GM21390 (cell line): ENCODE measurements around the gene RER1.

Source experiments
- ATAC-seq: cut with Tn5 transposase; IDR thresholded peaks from one replicate; pipeline ENCODE4 v1.9.1; 2021; ENCODE audit not compliant: unreplicated experiment

Gene RER1

DNA sequence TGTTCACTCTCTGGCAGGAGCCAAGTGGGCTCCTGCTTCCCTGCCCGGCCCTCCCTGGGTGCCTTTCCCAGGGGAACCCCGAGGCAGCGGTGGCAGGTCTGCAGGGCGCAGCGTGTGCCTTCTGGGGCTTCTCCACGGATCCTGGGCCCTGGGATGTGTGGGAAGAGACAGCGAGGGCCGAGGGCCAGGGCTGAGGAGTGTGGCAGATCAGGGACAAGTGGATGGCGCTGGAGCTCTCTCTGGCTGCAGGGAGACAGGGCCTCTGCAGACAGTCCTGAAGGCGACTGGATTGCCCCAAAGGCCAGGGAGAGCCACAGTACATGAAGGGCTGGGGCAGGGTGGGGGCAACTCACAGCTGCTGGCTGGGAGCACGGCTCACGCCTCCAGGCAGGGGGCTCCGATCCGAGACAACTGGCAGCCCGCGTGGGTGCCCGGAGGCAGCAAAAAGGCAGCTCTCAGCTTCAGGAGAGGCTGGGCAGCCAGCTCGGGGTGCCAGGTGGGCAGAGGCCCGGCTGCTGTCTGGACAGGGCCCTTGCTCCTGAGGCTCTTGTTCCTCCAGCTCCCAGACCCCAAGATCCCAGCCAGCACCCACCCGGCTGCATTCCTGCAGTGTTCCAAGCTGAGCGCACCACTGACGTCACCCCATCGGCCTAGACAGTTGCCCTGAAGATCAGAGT, 16.3 kb upstream of the RER1 start:
- no peak for ATAC-seq

DNA sequence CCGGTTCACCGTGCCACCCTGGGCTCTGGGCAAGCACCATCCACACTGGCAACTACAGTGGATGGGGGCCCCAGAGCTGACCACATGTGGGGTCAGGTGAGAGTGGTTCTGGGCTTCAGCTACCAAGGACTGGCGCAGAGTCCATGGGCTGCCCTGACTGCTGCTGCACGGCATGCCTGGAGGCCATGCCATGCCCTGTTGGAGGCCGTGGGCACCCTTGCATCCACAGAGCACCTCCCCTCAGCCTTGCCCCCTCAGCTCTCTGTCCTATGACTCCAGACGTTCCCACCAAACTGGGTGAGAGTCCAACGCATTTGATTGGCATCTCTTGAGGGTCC, 15.7 kb upstream of the RER1 start:
- ATAC-seq: no peak

DNA sequence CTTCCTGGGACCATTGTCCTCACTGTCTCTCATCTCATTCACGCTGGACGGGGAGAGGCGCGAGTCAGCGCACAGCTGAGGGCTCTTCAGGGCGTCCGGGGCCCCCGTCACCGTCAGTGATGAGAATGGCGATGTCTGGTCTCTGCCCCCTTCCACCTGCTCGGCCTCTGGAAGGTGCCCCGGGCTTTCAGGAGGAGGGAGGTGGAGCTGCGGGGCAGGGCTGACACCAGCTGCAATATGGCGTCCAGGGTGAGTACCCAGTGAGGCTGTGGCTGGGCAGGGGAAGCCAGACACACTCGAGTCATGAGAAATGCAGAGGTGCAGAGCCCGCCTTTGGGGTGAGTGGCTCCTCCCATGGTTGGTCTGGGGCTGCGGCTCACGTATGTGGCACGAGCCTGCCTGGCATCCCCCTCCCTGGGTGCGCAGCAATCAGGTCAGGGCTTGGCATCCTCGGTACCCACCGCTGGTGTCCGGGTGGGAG, 15.3 kb upstream of the RER1 start:
- no peak for ATAC-seq

DNA sequence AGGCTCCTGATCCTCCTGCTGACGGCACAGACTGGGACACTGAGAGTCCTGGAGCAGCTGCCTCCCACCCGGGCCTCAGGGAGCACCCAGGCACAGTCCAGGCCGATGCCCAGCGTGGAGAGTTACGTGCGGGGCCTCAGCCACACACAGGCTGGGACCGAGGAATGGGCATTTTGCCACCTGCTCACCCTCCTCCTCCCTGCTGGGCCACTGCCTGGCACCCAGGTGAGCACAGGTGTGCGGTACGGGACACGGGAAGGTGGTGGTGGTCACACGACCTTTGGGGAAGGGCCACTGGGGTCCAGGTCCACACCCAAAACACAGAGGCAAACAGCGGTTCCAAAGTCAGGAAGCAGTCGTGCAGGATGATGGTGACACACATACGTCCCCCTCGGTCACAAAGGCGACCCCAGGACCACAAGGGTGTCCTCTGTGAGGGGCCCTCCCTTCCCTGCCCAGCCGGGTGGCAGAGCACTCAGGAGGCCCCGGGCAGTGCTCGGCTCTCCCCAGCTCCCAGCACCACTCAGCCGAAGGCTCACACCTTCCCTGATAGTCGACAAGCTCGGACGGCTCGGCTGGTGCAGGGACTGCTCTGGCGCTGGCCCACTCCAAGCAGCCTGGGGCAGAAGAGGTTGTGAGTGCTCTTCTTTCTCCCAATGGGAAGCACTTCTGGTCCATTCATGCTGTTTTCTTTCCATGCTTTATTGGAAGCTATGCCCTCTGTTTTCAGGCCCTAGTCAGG, 14.5 kb upstream of the RER1 start:
- no peak for ATAC-seq

DNA sequence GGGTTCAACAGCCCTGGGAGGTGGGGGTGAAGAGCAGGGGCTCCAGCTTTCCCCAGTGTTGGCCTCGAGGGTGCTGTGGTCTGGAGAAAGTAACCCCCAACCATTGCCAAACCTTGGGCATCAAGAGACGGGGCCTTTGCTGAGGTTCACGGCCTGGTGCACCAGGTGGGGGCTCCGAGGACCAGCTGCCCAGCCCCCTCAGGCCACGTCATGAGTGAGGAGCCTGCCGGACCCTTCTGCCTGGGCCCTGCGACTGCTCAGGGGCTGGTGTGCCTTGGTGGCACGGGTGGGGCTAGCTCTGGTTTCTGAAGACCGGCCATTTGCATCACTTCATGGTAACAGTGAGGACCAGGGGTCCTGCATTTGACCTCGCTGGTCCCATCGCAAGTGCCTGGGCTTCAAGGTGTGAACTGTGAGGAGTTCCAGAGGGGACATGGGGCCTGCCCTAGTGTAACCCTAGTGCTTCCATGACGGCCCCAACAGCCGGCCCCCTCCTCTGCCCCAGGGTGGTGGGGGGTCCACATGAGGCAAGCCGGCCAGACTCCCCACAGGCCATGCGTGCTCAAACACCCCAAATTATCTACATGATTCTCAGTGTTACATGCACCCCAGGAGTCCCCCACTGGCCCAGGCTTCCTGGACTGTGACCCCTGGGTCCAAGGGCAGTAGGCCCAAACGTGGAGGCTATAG, 13.7 kb upstream of the RER1 start:
- ATAC-seq: no peak

DNA sequence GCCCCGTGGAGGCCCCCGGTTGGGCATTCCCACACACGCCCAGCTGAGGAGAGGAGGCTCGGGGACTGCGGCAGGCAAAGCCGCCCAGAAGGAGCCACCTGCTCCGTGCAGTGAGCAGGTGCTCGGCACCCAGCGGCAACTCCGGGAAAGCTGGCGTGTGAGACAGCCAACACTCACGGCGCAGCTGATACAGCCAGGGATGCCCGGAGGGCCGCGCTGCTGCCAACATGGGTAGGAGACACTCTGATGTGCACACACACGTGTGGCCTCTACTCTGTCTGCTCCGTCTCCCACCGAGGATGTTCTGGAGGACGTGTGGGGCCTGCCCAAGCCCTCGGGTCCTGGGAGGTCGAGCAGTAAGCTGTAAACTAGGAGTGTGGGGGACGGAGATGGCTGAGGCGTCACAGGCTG, 13.2 kb upstream of the RER1 start:
- no peak for ATAC-seq

DNA sequence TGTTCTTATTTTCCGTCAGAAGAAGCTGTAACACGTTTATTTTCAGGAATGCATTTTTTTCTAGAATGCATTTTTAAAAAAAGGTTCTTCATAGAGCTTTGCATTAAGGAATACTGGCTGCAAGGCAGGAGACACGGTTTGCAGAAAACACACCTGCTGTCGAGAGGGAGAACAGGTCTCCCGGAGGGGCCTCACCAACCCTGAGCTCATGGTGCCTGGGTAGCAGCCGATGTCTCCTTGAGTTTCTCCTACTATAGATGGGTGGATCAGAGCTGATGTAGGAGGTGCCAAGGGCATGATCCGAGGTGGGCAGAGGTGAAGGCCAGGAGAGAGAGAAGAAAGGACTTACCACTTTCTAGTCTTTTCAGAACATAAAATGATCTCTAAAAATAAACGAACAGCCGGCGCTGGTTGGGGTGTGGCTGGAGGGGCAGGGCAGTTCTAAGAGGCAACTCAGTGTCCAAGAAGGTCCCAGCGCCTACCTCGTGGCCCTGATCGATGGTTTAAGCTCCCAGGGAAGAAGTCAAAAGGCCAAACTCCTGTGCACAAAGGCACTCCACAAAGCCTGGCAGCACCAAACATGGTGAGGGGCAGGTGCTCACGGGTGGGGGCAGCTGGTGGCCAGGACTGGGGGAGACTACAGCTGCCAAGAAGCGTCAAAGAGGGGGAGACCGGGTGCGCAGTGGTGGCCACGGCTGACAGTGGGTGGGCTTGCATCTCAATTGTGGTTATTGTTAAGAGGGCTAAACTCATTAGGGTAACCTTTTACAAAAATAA, 12.5 kb upstream of the RER1 start:
- ATAC-seq: no peak

DNA sequence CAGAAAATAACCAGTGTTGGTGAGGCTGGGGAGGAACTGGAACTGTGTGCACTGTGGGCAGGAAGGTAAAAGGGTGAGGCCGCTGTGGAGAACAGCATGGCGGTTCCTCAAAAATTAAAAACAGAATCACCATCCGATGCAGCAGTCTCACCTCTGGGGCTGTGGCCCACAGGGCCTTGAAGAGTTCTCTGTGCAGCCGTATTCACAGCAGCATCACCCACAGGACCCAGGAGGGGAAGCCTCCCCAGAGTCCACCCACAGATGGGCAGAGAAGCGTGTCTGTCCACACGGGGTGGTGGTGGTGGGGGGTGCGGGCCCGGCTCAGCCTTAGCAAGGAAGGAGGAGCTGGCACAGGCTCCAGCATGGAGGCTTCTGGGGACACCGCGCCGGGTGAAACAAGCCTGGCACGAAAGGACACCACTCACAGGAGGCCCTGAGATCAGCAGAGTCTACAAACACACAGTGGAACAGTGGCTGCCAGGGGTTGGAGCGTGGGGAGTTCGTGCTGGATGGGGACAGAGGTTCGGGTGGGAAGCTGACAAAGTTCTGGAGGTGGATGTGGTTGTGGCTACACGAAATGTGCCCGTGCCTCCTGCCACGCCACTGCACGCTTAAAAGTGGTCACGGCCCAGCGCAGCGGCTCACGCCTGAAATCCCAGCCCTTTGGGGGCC, 11.8 kb upstream of the RER1 start:
- ATAC-seq: no peak

DNA sequence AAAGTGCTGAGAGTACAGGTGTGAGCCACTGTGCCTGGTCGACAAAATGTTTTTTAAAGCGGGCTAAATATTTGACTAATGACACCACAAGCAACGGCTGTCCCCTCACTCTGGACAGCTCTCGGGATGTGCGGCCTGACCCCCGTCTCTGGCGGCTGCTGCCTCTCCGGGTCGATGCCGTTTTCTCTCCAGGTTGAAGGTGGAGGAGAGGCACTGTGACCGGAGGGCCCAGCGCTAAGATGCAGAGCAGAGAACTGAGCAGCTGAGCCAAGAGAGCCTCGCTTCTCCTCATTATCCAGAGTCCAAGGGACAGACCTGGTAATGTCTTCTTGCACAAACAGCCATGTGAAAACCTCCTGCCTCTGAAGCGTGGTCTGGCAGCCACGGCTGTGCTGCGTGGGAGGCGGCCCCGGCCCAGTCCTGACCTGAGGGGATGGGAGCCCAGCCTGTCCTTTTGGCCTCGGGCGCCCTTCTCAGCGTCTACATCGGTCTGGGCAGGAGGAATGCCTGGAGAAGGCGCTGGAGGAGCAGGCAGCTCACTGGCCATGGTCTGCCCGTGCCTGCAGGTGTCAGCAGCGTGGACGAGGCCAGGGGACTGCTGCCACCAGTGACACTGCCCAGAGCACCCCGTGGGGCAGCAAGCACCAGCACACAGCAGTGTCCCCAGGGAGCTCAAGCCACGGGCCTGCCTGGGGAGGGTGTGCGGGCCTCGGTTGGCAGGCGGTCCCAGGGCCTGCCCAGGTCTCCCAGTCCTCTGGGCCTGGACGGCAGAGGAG, 10.6 kb upstream of the RER1 start:
- ATAC-seq: no peak

DNA sequence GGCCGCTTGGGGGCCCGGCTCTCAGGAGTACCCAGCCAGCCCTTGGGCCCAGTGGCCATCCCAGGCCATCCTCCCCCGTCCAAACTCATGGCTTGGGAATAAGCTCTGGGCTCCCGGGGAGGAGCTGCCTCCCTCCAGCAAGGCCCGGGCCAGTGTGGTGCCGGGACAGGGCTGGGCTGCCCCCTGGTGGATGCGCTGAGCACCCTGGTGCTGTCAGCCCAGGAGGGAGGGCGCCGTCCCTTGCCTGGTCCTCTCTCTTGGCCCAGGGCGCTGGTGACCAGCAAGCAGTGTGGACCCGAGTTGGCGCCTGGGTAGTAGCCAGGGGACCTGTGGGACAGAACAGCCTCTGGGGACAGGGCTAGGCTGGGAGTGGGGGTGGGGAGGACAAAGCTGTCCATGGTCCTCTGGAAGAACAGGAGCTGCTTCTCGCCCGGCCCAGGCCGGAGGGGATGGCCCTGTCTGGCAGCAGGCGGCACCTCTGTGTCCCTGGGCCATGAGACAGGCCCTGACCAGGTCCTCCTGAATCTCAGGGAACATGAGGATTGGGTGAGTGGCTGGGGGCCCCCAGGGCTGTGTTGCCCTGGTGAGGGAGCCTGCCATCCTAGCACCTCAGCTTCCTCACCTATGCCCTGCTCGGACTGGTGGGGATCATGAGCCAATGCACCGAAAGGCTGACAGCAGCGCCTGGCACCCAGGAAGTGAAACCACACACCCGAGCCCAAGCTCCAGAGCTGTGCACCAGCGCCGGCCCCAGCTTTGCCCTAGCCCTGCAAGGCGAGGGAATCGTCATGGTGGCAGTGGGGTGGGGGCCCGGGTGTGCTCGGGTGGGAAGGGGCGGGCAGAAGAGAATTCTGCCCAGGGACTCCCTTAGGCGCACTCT, 9.7 kb upstream of the RER1 start:
- no peak for ATAC-seq

DNA sequence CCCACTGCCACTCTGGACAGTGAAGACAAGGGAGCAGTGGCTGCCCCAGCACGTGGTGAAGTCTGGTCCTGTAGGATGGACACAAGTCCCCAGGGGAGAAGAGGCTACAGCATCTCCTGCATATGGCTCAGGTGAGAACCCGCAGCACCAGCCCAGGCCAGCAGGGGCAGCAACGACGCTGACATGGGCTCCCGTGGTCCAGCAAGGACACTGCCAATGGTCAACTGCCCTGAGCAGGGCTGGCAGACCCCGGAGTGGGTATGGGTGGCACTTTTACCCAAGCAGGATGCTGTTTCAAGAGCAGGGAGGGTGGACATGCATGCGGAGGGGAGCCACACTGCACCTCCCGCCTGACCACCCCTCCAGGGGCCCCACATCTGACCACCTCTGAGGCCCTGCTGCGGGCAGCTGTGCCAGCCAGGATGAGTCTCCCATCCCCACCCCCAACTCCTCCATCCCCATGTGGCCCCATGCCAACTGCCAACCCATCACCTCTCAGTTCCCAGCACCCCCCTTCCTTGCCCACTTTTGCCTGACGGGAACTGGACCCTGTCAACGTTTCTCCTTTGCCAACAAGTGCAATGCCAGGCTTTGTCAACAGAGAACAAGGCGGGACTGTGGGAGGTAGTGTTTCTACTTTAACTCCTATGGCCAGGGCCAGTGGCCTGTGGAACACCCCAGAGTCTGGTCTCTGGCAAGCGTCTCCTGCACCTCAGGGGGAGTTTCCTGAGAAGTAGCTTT, 8.8 kb upstream of the RER1 start:
- no peak for ATAC-seq

DNA sequence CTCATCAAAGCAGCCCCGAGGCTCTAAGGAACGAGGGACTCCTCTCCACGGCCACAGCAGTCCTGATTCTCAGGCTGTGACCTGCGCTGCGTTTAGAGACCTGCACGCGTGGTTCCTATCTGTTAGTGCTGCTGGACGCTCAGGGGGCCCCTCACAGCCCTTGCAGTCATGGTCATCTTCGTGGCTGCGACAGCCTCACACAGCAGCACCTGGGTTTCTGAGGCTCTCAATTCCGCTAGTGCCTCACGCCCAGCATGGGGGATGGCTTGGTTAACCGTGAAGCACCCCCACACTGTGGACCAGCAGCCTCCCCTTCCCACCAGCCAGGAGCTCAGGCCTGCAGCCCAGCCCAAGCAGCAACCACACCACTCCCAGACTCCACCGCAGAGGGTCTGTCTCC, 8.1 kb upstream of the RER1 start:
- no peak for ATAC-seq

DNA sequence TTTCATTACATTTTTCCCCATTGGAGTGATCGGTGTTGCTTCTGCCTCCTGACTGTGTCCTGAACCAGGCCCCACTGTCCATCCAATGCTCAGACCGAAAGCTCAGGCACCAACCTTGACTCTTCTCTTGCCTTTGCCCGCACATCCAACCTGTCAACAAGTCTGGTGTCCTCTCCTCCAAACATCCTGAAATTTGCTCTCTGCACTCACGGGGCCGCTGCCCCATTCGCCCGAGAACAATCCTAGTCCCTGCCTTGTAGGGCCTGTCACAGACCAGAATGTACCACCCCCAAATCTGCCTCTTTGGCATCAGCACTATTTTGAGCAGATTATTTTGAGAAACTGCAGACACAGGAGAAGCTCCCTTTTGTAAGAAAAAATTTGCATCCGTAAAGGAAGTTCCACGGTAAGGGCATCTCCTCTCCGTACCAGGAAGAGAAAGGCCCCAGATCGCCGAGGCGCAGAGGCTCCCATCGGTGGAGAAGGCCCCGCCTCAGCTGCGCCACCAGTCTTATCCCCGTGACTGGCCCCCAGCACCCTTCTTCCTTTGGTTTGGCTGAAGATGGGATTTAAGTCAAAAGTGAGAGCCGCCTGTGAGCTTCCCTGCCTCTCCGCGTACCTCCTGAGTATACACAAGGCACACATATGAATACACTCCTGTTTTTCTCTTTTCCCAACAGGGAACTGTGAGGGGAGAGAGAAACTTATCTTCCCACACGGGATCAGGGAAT, 7.3 kb upstream of the RER1 start:
- ATAC-seq: no peak

DNA sequence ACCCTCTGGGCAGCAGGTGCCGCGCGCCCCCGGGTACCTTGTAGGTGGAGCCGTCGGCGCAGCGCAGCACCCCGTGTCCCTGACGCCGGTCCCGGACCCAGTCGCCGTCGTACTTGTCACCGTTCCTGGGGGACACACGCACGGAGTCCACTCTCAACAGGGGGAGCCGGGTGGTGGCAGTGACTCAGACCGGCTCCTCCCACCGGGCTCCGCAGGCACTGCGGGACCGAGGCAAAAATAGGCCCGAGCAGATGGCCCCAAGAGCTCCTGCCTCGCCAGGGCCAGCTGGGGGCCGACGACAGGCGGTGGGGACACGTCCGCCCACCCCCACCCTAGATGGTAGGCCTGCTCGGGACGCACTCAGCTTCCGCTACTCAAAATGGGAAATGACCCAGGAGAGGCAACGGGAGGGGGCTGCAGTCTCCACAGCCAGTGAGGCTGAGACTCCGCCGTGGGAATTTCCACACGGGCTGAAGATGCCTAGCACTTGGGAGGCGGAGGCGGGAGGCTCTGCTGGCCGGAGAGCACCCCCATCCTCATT, 6.6 kb upstream of the RER1 start:
- no peak for ATAC-seq

DNA sequence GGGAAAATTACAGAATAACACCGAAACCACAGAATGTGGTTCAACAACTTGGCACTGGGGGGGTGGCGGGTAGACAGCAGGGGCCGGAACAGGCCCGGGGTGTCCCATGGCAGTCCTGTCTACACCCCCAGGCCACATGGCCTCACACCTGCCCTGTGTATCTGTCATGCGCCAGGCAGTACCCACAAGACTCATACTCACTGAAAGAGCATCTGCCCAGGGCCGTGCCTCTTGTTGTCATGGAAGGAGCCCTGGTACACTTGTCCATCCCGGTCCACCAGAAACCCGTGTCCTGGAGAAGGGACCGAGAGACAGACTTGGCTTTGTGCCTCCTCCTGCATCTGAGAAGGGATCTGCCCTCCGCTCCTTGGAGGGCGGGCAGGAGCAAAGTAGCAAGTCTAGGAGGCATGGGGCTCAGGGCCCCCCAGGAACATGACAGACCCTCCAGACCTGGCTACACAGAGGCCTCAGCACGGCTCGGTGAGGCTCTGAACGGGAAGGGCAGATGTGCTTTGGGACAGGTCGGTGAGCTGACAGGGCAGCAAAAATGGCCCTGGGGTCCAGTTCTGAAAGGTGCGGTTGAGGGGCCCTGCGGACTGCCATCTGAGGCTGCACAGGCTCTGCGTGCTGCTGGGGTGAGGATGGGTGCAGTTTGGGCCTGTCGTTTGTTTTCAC, 5.9 kb upstream of the RER1 start:
- ATAC-seq: no peak

DNA sequence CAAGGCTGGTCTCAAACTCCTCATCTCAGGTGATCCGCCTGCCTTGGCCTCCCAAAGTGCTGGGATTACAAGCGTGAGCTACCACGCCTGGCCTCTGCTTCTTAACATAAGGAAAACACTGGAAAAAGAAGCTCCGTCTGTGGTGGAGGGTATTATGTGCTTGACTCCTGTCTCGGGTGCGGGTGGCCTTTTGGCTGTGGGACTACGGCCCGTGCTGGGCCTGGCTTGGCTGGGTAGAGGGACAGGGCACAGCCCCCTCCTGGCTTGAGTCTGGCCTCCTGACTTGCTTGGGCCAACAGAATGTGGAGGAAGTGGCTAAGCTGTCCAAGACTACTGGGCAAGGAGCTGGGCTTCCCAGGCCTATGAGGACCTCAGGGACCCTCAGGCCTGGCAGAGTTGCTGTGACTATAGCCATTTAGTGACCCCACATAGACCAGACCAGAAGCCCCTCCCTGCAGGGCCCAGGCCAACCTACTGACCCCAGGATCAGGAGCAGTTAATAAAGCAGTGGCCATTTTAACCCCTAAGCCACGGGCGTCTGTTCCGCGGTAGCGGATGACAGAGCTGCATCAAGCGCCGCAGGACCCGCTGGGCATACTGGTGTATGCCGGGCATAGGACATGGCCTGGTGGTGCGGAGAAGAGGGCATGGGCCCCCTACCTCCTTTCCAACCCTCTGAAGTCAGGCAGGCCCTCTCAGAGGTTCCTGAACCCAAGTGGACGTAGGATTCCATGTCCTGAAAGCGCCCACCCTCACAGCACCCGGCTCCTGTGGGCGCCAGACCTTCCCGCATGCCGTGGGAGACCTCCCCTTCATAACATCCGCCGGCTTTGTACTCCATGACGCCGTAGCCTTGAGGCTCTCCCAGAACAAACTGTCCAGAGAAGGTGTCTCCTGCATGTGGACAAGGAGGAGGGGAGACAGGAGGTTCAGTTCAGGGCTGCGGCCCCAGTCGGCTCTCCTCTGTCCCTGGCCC, 4.7 kb upstream of the RER1 start:
- no peak for ATAC-seq
